ENCODE data around the gene NMUR1.

DNA sequence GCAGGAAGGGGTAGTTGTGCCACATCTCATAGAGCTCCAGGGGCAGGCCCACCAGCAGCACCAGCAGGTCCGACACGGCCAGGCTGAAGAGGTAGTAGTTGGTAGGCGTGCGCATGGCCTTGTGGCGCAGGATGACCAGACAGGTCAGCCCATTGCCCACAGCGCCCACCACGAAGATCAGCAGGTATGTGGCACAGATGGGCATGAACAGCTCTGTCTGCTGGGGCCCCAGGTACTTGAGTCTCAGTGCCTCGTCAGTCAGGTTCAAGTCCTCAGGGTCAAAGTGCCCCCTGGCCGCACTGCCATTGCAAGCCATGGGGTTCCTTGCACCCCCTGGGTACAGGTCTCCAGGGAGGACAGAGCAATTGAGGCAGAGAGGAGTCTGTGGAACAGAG lies 1.6 kb downstream of the NMUR1 start:
- TF ChIP-seq, protein P1, sequence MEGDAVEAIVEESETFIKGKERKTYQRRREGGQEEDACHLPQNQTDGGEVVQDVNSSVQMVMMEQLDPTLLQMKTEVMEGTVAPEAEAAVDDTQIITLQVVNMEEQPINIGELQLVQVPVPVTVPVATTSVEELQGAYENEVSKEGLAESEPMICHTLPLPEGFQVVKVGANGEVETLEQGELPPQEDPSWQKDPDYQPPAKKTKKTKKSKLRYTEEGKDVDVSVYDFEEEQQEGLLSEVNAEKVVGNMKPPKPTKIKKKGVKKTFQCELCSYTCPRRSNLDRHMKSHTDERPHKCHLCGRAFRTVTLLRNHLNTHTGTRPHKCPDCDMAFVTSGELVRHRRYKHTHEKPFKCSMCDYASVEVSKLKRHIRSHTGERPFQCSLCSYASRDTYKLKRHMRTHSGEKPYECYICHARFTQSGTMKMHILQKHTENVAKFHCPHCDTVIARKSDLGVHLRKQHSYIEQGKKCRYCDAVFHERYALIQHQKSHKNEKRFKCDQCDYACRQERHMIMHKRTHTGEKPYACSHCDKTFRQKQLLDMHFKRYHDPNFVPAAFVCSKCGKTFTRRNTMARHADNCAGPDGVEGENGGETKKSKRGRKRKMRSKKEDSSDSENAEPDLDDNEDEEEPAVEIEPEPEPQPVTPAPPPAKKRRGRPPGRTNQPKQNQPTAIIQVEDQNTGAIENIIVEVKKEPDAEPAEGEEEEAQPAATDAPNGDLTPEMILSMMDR (IDR thresholded peaks at IDR 0.05): no peak
- no peak for TF ChIP-seq POLR2A (IDR thresholded peaks at IDR 0.05)
- TF ChIP-seq EP300 (IDR thresholded peaks at IDR 0.05): no peak

All from tibial nerve (tissue), 4 donors.